Mesothelial cell of epicardium (in vitro differentiated cells): ENCODE measurements around the gene GDAP2. TPM values are rescaled to one million over a fixed set of nuclear protein-coding genes. Genes with fewer than 3 reads are reported as not detected.

Experiments used
- DNase-seq, 2 experiments: peaks; one replicate each; pipeline ENCODE4 v3.0.0; 2021; ENCODE audit warnings: low spot score in 2 of 2; ENCODE audit not compliant: unreplicated experiment in 2 of 2
- H3K27ac Mint-ChIP-seq: 2 replicates; pipeline ENCODE4 v1.8.0; 2021; ENCODE audit warnings: mixed read lengths
- H3K27me3 Mint-ChIP-seq: 2 replicates; pipeline ENCODE4 v1.8.0; 2021; ENCODE audit warnings: low read depth, mixed read lengths
- H3K36me3 Mint-ChIP-seq: 2 replicates; pipeline ENCODE4 v1.8.0; 2021; ENCODE audit warnings: mixed read lengths
- H3K4me1 Mint-ChIP-seq: 2 replicates; pipeline ENCODE4 v1.8.0; 2021; ENCODE audit warnings: mixed read lengths
- H3K4me3 Mint-ChIP-seq: 2 replicates; pipeline ENCODE4 v1.8.0; 2021; ENCODE audit warnings: mild to moderate bottlenecking, moderate library complexity, mixed read lengths
- H3K9me3 Mint-ChIP-seq: 2 replicates; pipeline ENCODE4 v1.8.0; 2021; ENCODE audit warnings: mixed read lengths
- CTCF ChIP-seq: fragments of 200-600 bp; sonication (generic); IDR thresholded peaks from one replicate; pipeline ENCODE4 v1.5.0; 2021; ENCODE audit warnings: antibody characterized with exemption; ENCODE audit not compliant: unreplicated experiment
- total RNA-seq: library from RNA; stranded (reverse); gene quantifications from 3 replicates; pipeline ENCODE4 v1.2.1, GENCODE V29; 2021

The GDAP2 gene
- total RNA-seq, 1 donor from 2014 or later: 25.9 TPM

GRCh38 chr1:117818456-117818855 is 111.0 kb downstream of the GDAP2 start:
- Mint-ChIP-seq H3K27ac (no peak overlapping the region), H3K4me1 (peaks cover 21% of the 10 kb centered on the region), H3K27me3 (no peaks in the 10 kb centered on the region), H3K9me3 (peaks cover 3% of the 10 kb centered on the region), H3K4me3 (no peak overlapping the region), H3K36me3 (no peaks in the 10 kb centered on the region)
- TF ChIP-seq CTCF: no peak
- DNase-seq: no peak

DNA sequence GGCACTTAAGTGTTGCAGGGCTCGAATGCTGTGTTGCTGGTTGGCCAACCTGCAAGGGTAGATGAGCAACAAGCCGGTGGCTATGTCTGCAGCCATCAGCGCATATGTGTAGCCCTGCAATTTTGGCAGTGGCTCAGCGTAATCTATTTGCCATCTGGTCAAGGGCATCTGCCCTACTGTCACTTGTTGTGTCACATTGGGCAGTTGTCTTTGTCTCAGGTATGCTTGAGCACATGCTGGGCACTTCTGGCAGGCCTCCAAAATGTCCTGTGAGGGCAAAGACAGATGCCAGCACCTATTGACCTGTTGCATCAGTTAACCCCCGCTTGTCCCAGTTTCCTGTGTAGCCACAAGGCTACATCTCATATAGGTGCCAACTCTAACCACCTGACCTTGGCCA is 111.8 kb downstream of the GDAP2 start:
- Mint-ChIP-seq H3K9me3 (peaks cover 3% of the 10 kb centered on the region), H3K36me3 (no peaks in the 10 kb centered on the region), H3K4me1 (peaks cover 28% of the 10 kb centered on the region), H3K4me3 (no peak overlapping the region), H3K27me3 (no peaks in the 10 kb centered on the region), H3K27ac (no peak overlapping the region)
- no peak for TF ChIP-seq CTCF
- DNase-seq: no peak

DNA sequence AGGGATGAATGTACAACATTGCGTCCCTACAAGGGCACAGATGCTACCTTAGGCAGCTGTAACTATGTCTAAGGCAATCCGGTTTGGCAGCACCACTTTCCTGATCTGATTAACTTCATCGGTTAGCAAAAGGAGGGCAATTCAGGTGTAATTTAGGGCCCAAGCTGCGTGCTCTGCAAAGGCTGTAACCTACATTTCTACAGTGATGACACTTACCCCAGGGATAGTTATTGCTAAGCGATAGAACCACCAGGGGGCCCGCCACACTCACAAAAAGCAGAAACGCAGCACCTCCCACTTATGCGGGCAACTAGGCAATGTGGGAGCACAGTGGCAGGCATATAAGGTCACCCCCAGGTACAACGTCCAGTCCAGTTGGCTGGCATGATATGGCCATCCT is 113.5 kb downstream of the GDAP2 start:
- no peaks in the 10 kb centered on the region for H3K27me3 Mint-ChIP-seq
- H3K9me3 Mint-ChIP-seq: no peaks in the 10 kb centered on the region
- H3K36me3 Mint-ChIP-seq: no peaks in the 10 kb centered on the region
- no peak overlapping the region for H3K4me3 Mint-ChIP-seq
- no peak for TF ChIP-seq CTCF
- H3K4me1 Mint-ChIP-seq: peaks cover 28% of the 10 kb centered on the region
- no peak for DNase-seq
- no peak overlapping the region for H3K27ac Mint-ChIP-seq

DNA sequence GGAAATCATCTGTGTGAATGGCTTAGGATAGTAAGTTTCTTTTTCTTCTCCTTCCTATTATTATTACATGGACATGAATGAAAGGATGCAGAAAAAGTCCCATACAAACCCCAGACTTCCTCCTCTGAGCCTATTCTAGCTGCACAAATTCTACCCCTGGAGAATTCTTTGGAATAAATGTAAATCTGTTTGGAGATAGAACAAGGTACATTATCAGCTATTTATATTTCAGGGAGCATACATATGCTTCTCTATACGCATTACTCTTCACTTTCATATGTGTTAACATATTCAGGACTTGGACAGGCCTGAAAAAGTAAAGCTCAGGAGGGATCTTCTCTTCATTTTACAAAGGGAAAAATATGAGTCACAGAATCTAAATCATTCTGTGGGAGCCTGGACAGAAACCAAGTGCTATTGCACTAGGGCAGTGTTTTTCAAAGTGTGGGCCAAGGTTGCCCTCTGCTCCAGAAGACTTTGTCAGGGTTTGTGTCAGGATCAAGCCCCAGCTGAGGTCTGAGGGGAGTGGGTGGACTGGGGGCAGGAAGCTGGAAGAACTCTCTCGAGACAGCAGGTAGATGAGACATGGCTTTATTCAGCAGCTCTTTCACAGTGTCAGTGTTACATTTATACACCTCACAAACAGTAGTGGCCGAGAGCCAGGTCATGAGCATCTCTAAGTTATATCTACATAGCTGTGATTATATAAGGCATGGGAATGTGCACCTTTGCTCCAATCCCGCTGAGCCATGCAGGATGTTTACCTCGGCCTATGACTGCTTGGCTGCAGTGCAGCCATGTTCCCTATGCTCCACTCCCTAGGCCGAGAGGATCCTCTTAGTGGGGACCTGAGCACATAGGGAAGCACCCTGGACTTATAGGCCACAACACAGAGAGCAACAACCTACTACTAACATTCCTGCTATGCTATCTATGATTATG is 114.3 kb downstream of the GDAP2 start:
- Mint-ChIP-seq H3K27ac (peak overlapping the region; percentile 59), H3K36me3 (no peaks in the 10 kb centered on the region), H3K4me1 (peaks cover 28% of the 10 kb centered on the region), H3K4me3 (no peak overlapping the region), H3K9me3 (no peaks in the 10 kb centered on the region), H3K27me3 (no peaks in the 10 kb centered on the region)
- no peak for DNase-seq
- no peak for TF ChIP-seq CTCF

Other genes starting within 250 kb of the GDAP2 start
- 29.4 to 31.2 TPM (median 29.7 TPM) in 3 replicates for gene WDR3, start 118 bp upstream of the GDAP2 start, total RNA-seq